Glomerular endothelial cell (primary cell): ENCODE data around the gene EDEM2. TPM values are rescaled to one million over a fixed set of nuclear protein-coding genes. Genes with fewer than 3 reads are reported as not detected.
"Not testable (repeated sequence)": the region's sequence is repeated elsewhere in the genome, so short reads cannot be mapped to it uniquely, and the experiment has no call there.

ENCODE experiments used
- DNase-seq: peaks from one replicate; pipeline ENCODE4 v3.0.0-alpha.2; 2011; ENCODE audit warnings: low read depth, low spot score; ENCODE audit errors: extremely low read depth
- total RNA-seq: library from RNA; depleted of rRNA; stranded (reverse); fragments of >200 nt; gene quantifications from 2 replicates; pipeline ENCODE4 v1.2.3, GENCODE V29; 2015

Gene EDEM2
- total RNA-seq, 1 donor from 2014 or later = 39.3 TPM

- DNase-seq = peak; percentile 63
Measured at GRCh38 chr20:35171753-35172433, 24.8 kb upstream of the EDEM2 start, which contains the start of gene PROCR. TSS of gene PROCR (plus strand) at chr20:35172072. CDS start at chr20:35172155, 83 bp downstream.

- no peak for DNase-seq
Measured at GRCh38 chr20:35171438-35171752, 24.3 kb upstream of the EDEM2 start.

- not testable (repeated sequence) for DNase-seq
Measured at GRCh38 chr20:35168701-35169409, 21.7 kb upstream of the EDEM2 start.

- DNase-seq = no peak
Measured at GRCh38 chr20:35167787-35168186, 20.7 kb upstream of the EDEM2 start.

GRCh38 chr20:35166242-35166830 is 19.2 kb upstream of the EDEM2 start:
- peak; percentile 91 for DNase-seq

GRCh38 chr20:35165221-35166185 is 18.4 kb upstream of the EDEM2 start:
- DNase-seq = no peak

GRCh38 chr20:35164531-35164930 is 17.4 kb upstream of the EDEM2 start:
- not testable (repeated sequence) for DNase-seq

GRCh38 chr20:35160341-35160740 is 13.2 kb upstream of the EDEM2 start:
- DNase-seq = not testable (repeated sequence)

GRCh38 chr20:35156978-35157377 is 9.8 kb upstream of the EDEM2 start:
- DNase-seq = no peak

- DNase-seq = no peak
Measured at GRCh38 chr20:35155936-35156335, 8.8 kb upstream of the EDEM2 start.

GRCh38 chr20:35151736-35152135 is 4.6 kb upstream of the EDEM2 start:
- no peak for DNase-seq

GRCh38 chr20:35150846-35151579 is 3.9 kb upstream of the EDEM2 start:
- DNase-seq = no peak

- DNase-seq = not testable (repeated sequence)
Measured at GRCh38 chr20:35147575-35148071, 487 bp upstream of the EDEM2 start.

GRCh38 chr20:35146299-35146919 is 727 bp downstream of the EDEM2 start:
- DNase-seq = no peak

GRCh38 chr20:35145141-35145564 is 2.0 kb downstream of the EDEM2 start:
- no peak for DNase-seq

GRCh38 chr20:35144694-35145093 is 2.4 kb downstream of the EDEM2 start:
- DNase-seq = no peak

GRCh38 chr20:35135867-35136586 is 11.1 kb downstream of the EDEM2 start:
- DNase-seq = no peak

- DNase-seq = no peak
Measured at GRCh38 chr20:35134880-35135279, 12.3 kb downstream of the EDEM2 start.

- DNase-seq = no peak
Measured at GRCh38 chr20:35134472-35134871, 12.7 kb downstream of the EDEM2 start.
